ENCODE data around the gene CCDC17. TPM values are rescaled to one million over a fixed set of nuclear protein-coding genes. Genes with fewer than 3 reads are reported as not detected.

Gene CCDC17
- total and polyA plus RNA-seq, 2 of the 8 experiments (the other 6 are each of a cell fraction or from before 2014, with no cell fraction given): 0.95 to 2.0 TPM

DNA sequence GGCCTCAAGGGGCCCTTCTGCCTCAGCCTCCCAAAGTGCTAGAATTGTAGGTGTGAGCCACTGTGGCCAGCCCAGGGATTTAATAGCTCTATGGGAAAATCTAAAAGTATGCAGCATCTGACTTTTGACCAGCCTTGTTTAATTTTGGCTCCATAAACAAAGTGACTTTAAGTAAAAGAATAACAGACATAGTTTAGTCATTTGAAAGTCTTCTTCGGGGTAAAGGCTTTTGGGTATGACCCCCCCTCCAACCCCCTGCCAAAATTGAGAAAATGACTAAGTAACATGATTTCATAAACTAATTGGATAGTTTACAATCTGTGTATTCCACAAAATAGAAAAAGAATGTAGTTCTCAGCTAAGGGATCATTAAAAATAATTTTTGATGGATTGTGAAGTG is 45.5 kb upstream of the CCDC17 start (continued):
- no peak for TF ChIP-seq KDM1A (IDR thresholded peaks at IDR 0.05; ENCODE audit: borderline replicate concordance, low read length)
- TF ChIP-seq EGR1 (IDR thresholded peaks at IDR 0.05; ENCODE audit: borderline replicate concordance, low read depth, low read length): no peak
- TF ChIP-seq KDM5A (IDR thresholded peaks at IDR 0.05; ENCODE audit: low read length): no peak
- TF ChIP-seq TEAD4 (IDR thresholded peaks at IDR 0.05; ENCODE audit: low read depth, low read length): no peak
- TF ChIP-seq CBX5 (IDR thresholded peaks at IDR 0.05; ENCODE audit: low read depth, low read length): no peak
- TF ChIP-seq MAFK (IDR thresholded peaks at IDR 0.05; ENCODE audit: low read depth, low read length): no peak
